ENCODE measurements around the gene XPR1. TPM values are rescaled to one million over a fixed set of nuclear protein-coding genes. Genes with fewer than 3 reads are reported as not detected.
"Not testable (repeated sequence)": the region's sequence is repeated elsewhere in the genome, so short reads cannot be mapped to it uniquely, and the experiment has no call there.

XPR1 gene
- total RNA-seq, 3 donors from 2014 or later = 19.0 to 49.5 (median 35.7) TPM

- intact Hi-C loops (cut with DNase I; ENCODE audit: low total_unique reads) = no loop called here
- DNase-seq (ENCODE audit: low spot score in 2 of 2) = no peak
- TF ChIP-seq POLR2A (IDR thresholded peaks at IDR 0.05) (no peak), POLR2AphosphoS5 (IDR thresholded peaks at IDR 0.05) (no peak)
- no peak overlapping the region for H3K4me3 ChIP-seq
- no peaks in the 10 kb centered on the region for H3K9me3 ChIP-seq
- H3K36me3 ChIP-seq = no peaks in the 10 kb centered on the region
- no peaks in the 10 kb centered on the region for H3K4me1 ChIP-seq
- H3K27ac ChIP-seq = no peak overlapping the region
- H3K27me3 ChIP-seq = no peaks in the 10 kb centered on the region
These were observed 154.8 kb downstream of the XPR1 start for GRCh38 chr1:180786624-180787023.

- Histone ChIP-seq H3K4me3 (no peak overlapping the region), H3K9me3 (no peaks in the 10 kb centered on the region), H3K27ac (no peak overlapping the region), H3K27me3 (no peaks in the 10 kb centered on the region), H3K4me1 (no peaks in the 10 kb centered on the region), H3K36me3 (no peaks in the 10 kb centered on the region)
- intact Hi-C loops (cut with DNase I; ENCODE audit: low total_unique reads) = no loop called here
- no peak for TF ChIP-seq POLR2A (IDR thresholded peaks at IDR 0.05)
- no peak for TF ChIP-seq POLR2AphosphoS5 (IDR thresholded peaks at IDR 0.05)
- no peak for TF ChIP-seq CTCF (IDR thresholded peaks at IDR 0.05)
- DNase-seq (ENCODE audit: low spot score in 2 of 2) = no peak
These were observed 155.9 kb downstream of the XPR1 start for GRCh38 chr1:180787628-180788307.

- intact Hi-C loops (cut with DNase I; ENCODE audit: low total_unique reads) = no loop called here
- TF ChIP-seq POLR2A (IDR thresholded peaks at IDR 0.05) = no peak
- TF ChIP-seq POLR2AphosphoS5 (IDR thresholded peaks at IDR 0.05) = no peak
- TF ChIP-seq CTCF (IDR thresholded peaks at IDR 0.05) = no peak
- H3K36me3 ChIP-seq = no peaks in the 10 kb centered on the region
These were observed 157.6 kb downstream of the XPR1 start for GRCh38 chr1:180789460-180789859.

GRCh38 chr1:180791152-180791551 is 159.3 kb downstream of the XPR1 start:
- H3K27ac ChIP-seq; H3K36me3 ChIP-seq; H3K27me3 ChIP-seq; intact Hi-C loops (cut with DNase I; ENCODE audit: low total_unique reads); H3K4me1 ChIP-seq; DNase-seq (ENCODE audit: low spot score in 2 of 2); H3K4me3 ChIP-seq; H3K9me3 ChIP-seq: not testable (repeated sequence)

More at GRCh38 chr1:180789460-180789859, 157.6 kb downstream of the XPR1 start:
- Histone ChIP-seq H3K27me3 (no peaks in the 10 kb centered on the region), H3K4me3 (no peak overlapping the region), H3K9me3 (no peaks in the 10 kb centered on the region), H3K4me1 (no peaks in the 10 kb centered on the region), H3K27ac (no peak overlapping the region)
- no peak for DNase-seq (ENCODE audit: low spot score in 2 of 2)

GRCh38 chr1:180791806-180792205 is 160.0 kb downstream of the XPR1 start:
- TF ChIP-seq POLR2A (IDR thresholded peaks at IDR 0.05) = no peak
- Histone ChIP-seq H3K27me3 (no peaks in the 10 kb centered on the region), H3K27ac (no peak overlapping the region), H3K4me1 (no peaks in the 10 kb centered on the region), H3K9me3 (no peaks in the 10 kb centered on the region), H3K4me3 (no peak overlapping the region), H3K36me3 (no peaks in the 10 kb centered on the region)
- intact Hi-C loops (cut with DNase I; ENCODE audit: low total_unique reads) = no loop called here
- no peak for DNase-seq (ENCODE audit: low spot score in 2 of 2)

GRCh38 chr1:180793451-180793850 is 161.6 kb downstream of the XPR1 start:
- Histone ChIP-seq H3K4me1 (no peaks in the 10 kb centered on the region), H3K4me3 (no peak overlapping the region), H3K27me3 (no peaks in the 10 kb centered on the region), H3K27ac (no peak overlapping the region), H3K36me3 (no peaks in the 10 kb centered on the region), H3K9me3 (no peaks in the 10 kb centered on the region)
- DNase-seq (ENCODE audit: low spot score in 2 of 2) = no peak
- intact Hi-C loops (cut with DNase I; ENCODE audit: low total_unique reads) = no loop called here
- TF ChIP-seq CTCF (IDR thresholded peaks at IDR 0.05) (no peak), POLR2AphosphoS5 (IDR thresholded peaks at IDR 0.05) (no peak), POLR2A (IDR thresholded peaks at IDR 0.05) (no peak)
